ENCODE measurements around the gene CHD9.

Gene CHD9

GRCh38 chr16:53103811-53104210, 49.0 kb downstream of the CHD9 start:
- peak overlapping the region; percentile 54 for H3K27ac ChIP-seq (ENCODE audit: low read depth, low read length)
- no peak overlapping the region for H4K12ac ChIP-seq (ENCODE audit: low read depth, low read length)
- no CpG with 5 or more reads among the region's 4 CpGs for WGBS (ENCODE audit: extremely low coverage, insufficient coverage, insufficient read length)
- H2BK12ac ChIP-seq (ENCODE audit: low read length) = no peak overlapping the region
- no peaks in the 10 kb centered on the region for H3K27me3 ChIP-seq (ENCODE audit: insufficient read depth, low read length)
- H4K91ac ChIP-seq (ENCODE audit: low read depth, low read length) = no peak overlapping the region
- H3K4ac ChIP-seq (ENCODE audit: low read depth, low read length) = no peak overlapping the region
- H3K9ac ChIP-seq (ENCODE audit: low read length) = no peak overlapping the region
- no peaks in the 10 kb centered on the region for H3K9me3 ChIP-seq (ENCODE audit: insufficient read depth, low read depth, low read length)
- peaks cover 12% of the 10 kb centered on the region for H3K79me1 ChIP-seq (ENCODE audit: low read length)
- H2BK5ac ChIP-seq (ENCODE audit: low read depth, low read length, poor library complexity) = no peak overlapping the region
- peaks cover 3 to 15% of the 10 kb centered on the region in 2 experiments for H3K4me1 ChIP-seq (ENCODE audit: control insufficient read depth in 1 of 2, insufficient read depth in 2 of 2, low read length in 2 of 2)
- no peak overlapping the region for H4K8ac ChIP-seq (ENCODE audit: low read depth, low read length)
- H2BK120ac ChIP-seq (ENCODE audit: insufficient read depth, low read length, poor library complexity) = no peak overlapping the region
- no peak overlapping the region for H3K18ac ChIP-seq (ENCODE audit: low read length)
- peaks cover 0 to 2% of the 10 kb centered on the region in 2 experiments for H3K36me3 ChIP-seq (ENCODE audit: control insufficient read depth in 1 of 2, insufficient read depth in 2 of 2, low read length in 2 of 2)
- no peak overlapping the region for H2AFZ ChIP-seq (ENCODE audit: insufficient read depth, low read length, poor library complexity)
- no peak overlapping the region for H3K23ac ChIP-seq (ENCODE audit: low read length)
- no peak overlapping the region for H2AK5ac ChIP-seq (ENCODE audit: low read length)
- H3K79me2 ChIP-seq (ENCODE audit: control insufficient read depth, insufficient read depth, low read length, poor library complexity) = no peaks in the 10 kb centered on the region
- no peak overlapping the region for H3K4me3 ChIP-seq (ENCODE audit: low read depth, low read length)
- no peak overlapping the region for H3K14ac ChIP-seq (ENCODE audit: low read length)
- no peak overlapping the region for H3K4me2 ChIP-seq (ENCODE audit: low read length)
- DNase-seq = peak; percentile 31 to 64

GRCh38 chr16:53105565-53105964, 50.8 kb downstream of the CHD9 start:
- Histone ChIP-seq H2BK5ac (ENCODE audit: low read depth, low read length, poor library complexity) (no peak overlapping the region), H2AK5ac (ENCODE audit: low read length) (no peak overlapping the region), H3K27me3 (ENCODE audit: insufficient read depth, low read length) (no peaks in the 10 kb centered on the region), H3K79me1 (ENCODE audit: low read length) (peaks cover 3% of the 10 kb centered on the region), H4K12ac (ENCODE audit: low read depth, low read length) (no peak overlapping the region), H3K14ac (ENCODE audit: low read length) (no peak overlapping the region), H3K4ac (ENCODE audit: low read depth, low read length) (no peak overlapping the region), H3K9me3 (ENCODE audit: insufficient read depth, low read depth, low read length) (no peaks in the 10 kb centered on the region), H4K8ac (ENCODE audit: low read depth, low read length) (no peak overlapping the region), H3K9ac (ENCODE audit: low read length) (no peak overlapping the region), H2BK12ac (ENCODE audit: low read length) (no peak overlapping the region), H3K18ac (ENCODE audit: low read length) (no peak overlapping the region), H3K4me2 (ENCODE audit: low read length) (no peak overlapping the region), H3K27ac (ENCODE audit: low read depth, low read length) (no peak overlapping the region), H3K79me2 (ENCODE audit: control insufficient read depth, insufficient read depth, low read length, poor library complexity) (no peaks in the 10 kb centered on the region), H3K4me1 (ENCODE audit: control insufficient read depth in 1 of 2, insufficient read depth in 2 of 2, low read length in 2 of 2) (peaks cover 0 to 5% of the 10 kb centered on the region in 2 experiments), H2BK120ac (ENCODE audit: insufficient read depth, low read length, poor library complexity) (no peak overlapping the region), H3K4me3 (ENCODE audit: low read depth, low read length) (no peak overlapping the region), H3K23ac (ENCODE audit: low read length) (no peak overlapping the region), H3K36me3 (ENCODE audit: control insufficient read depth in 1 of 2, insufficient read depth in 2 of 2, low read length in 2 of 2) (peaks cover 0 to 2% of the 10 kb centered on the region in 2 experiments), H4K91ac (ENCODE audit: low read depth, low read length) (no peak overlapping the region), H2AFZ (ENCODE audit: insufficient read depth, low read length, poor library complexity) (no peak overlapping the region)
- DNase-seq = peak in 1 of 2 donors; percentile 61
- no CpG with 5 or more reads among the region's 5 CpGs for WGBS (ENCODE audit: extremely low coverage, insufficient coverage, insufficient read length)

GRCh38 chr16:53111078-53111791, 56.4 kb downstream of the CHD9 start:
- H4K91ac ChIP-seq (ENCODE audit: low read depth, low read length) = no peak overlapping the region
- no peaks in the 10 kb centered on the region for H3K79me1 ChIP-seq (ENCODE audit: low read length)
- H3K18ac ChIP-seq (ENCODE audit: low read length) = no peak overlapping the region
- no peaks in the 10 kb centered on the region for H3K79me2 ChIP-seq (ENCODE audit: control insufficient read depth, insufficient read depth, low read length, poor library complexity)
- H4K12ac ChIP-seq (ENCODE audit: low read depth, low read length) = no peak overlapping the region
- no peak overlapping the region for H2BK5ac ChIP-seq (ENCODE audit: low read depth, low read length, poor library complexity)
- no peak overlapping the region for H2BK120ac ChIP-seq (ENCODE audit: insufficient read depth, low read length, poor library complexity)
- no peak overlapping the region for H3K27ac ChIP-seq (ENCODE audit: low read depth, low read length)
- no peak overlapping the region for H3K14ac ChIP-seq (ENCODE audit: low read length)
- no peak overlapping the region for H4K8ac ChIP-seq (ENCODE audit: low read depth, low read length)
- no peak overlapping the region for H3K4me2 ChIP-seq (ENCODE audit: low read length)
- H2AFZ ChIP-seq (ENCODE audit: insufficient read depth, low read length, poor library complexity) = no peak overlapping the region
- no peaks in the 10 kb centered on the region for H3K9me3 ChIP-seq (ENCODE audit: insufficient read depth, low read depth, low read length)
- no CpG with 5 or more reads among the region's 5 CpGs for WGBS (ENCODE audit: extremely low coverage, insufficient coverage, insufficient read length)
- H3K27me3 ChIP-seq (ENCODE audit: insufficient read depth, low read length) = no peaks in the 10 kb centered on the region
- peaks cover 0 to 2% of the 10 kb centered on the region in 2 experiments for H3K4me1 ChIP-seq (ENCODE audit: control insufficient read depth in 1 of 2, insufficient read depth in 2 of 2, low read length in 2 of 2)
- H3K23ac ChIP-seq (ENCODE audit: low read length) = no peak overlapping the region
- no peak overlapping the region for H3K9ac ChIP-seq (ENCODE audit: low read length)
- H2BK12ac ChIP-seq (ENCODE audit: low read length) = no peak overlapping the region
- no peak overlapping the region for H3K4ac ChIP-seq (ENCODE audit: low read depth, low read length)
- no peak overlapping the region for H3K4me3 ChIP-seq (ENCODE audit: low read depth, low read length)
- no peaks in the 10 kb centered on the region for H3K36me3 ChIP-seq (ENCODE audit: control insufficient read depth in 1 of 2, insufficient read depth in 2 of 2, low read length in 2 of 2)
- H2AK5ac ChIP-seq (ENCODE audit: low read length) = no peak overlapping the region
- DNase-seq = no peak

- Histone ChIP-seq H3K4me3 (ENCODE audit: low read depth, low read length) (no peak overlapping the region), H3K79me2 (ENCODE audit: control insufficient read depth, insufficient read depth, low read length, poor library complexity) (no peaks in the 10 kb centered on the region), H2AFZ (ENCODE audit: insufficient read depth, low read length, poor library complexity) (no peak overlapping the region), H4K91ac (ENCODE audit: low read depth, low read length) (no peak overlapping the region), H3K18ac (ENCODE audit: low read length) (no peak overlapping the region), H3K9ac (ENCODE audit: low read length) (no peak overlapping the region), H3K27me3 (ENCODE audit: insufficient read depth, low read length) (no peaks in the 10 kb centered on the region), H3K4ac (ENCODE audit: low read depth, low read length) (no peak overlapping the region), H3K23ac (ENCODE audit: low read length) (no peak overlapping the region), H3K4me1 (ENCODE audit: control insufficient read depth in 1 of 2, insufficient read depth in 2 of 2, low read length in 2 of 2) (peaks cover 0 to 2% of the 10 kb centered on the region in 2 experiments), H3K4me2 (ENCODE audit: low read length) (no peak overlapping the region), H3K79me1 (ENCODE audit: low read length) (no peaks in the 10 kb centered on the region), H2BK120ac (ENCODE audit: insufficient read depth, low read length, poor library complexity) (no peak overlapping the region), H4K12ac (ENCODE audit: low read depth, low read length) (no peak overlapping the region), H3K27ac (ENCODE audit: low read depth, low read length) (no peak overlapping the region), H2AK5ac (ENCODE audit: low read length) (no peak overlapping the region), H2BK5ac (ENCODE audit: low read depth, low read length, poor library complexity) (no peak overlapping the region), H3K14ac (ENCODE audit: low read length) (no peak overlapping the region), H2BK12ac (ENCODE audit: low read length) (no peak overlapping the region), H4K8ac (ENCODE audit: low read depth, low read length) (no peak overlapping the region), H3K9me3 (ENCODE audit: insufficient read depth, low read depth, low read length) (no peaks in the 10 kb centered on the region), H3K36me3 (ENCODE audit: control insufficient read depth in 1 of 2, insufficient read depth in 2 of 2, low read length in 2 of 2) (no peaks in the 10 kb centered on the region)
- no CpG with 5 or more reads among the region's 1 CpG for WGBS (ENCODE audit: extremely low coverage, insufficient coverage, insufficient read length)
- no peak for DNase-seq
Observed at GRCh38 chr16:53112015-53112414, 57.2 kb downstream of the CHD9 start.

Data from trophoblast cell (in vitro differentiated cells and primary cell).